H1 (cell line): ENCODE measurements around the gene ACACB. TPM values are rescaled to one million over a fixed set of nuclear protein-coding genes. Genes with fewer than 3 reads are reported as not detected.

Source experiments
- BACH1 ChIP-seq: IDR thresholded peaks from 2 replicates; pipeline ENCODE4 v1.6.1; 2012; ENCODE audit warnings: low read length, improper control_type of control experiment
- CEBPB ChIP-seq: IDR thresholded peaks from 2 replicates; pipeline ENCODE4 v1.6.1; 2012; ENCODE audit warnings: low read depth, low read length
- CHD7 ChIP-seq: fragments of 300-600 bp; sonication (generic); IDR thresholded peaks from 2 replicates; pipeline ENCODE4 v1.7.1; 2012; ENCODE audit warnings: low read length, moderate library complexity, mild to moderate bottlenecking, inconsistent platforms; ENCODE audit not compliant: insufficient replicate concordance
- GTF2F1 ChIP-seq: IDR thresholded peaks from 2 replicates; pipeline ENCODE4 v1.6.1; 2012; ENCODE audit warnings: low read depth, low read length, improper control_type of control experiment, borderline replicate concordance
- RAD21 ChIP-seq, 2 experiments: IDR thresholded peaks in 1 of 2; conservative IDR thresholded peaks in 1 of 2; 2 replicates each; pipeline ENCODE4 v1.6.1; 2011; ENCODE audit warnings: low read depth in 2 of 2, low read length in 2 of 2, improper control_type of control experiment in 1 of 2, inconsistent platforms in 1 of 2, mild to moderate bottlenecking in 1 of 2, moderate library complexity in 1 of 2
- SAP30 ChIP-seq: fragments of 300-600 bp; sonication (generic); IDR thresholded peaks from 2 replicates; pipeline ENCODE4 v1.7.1; 2012; ENCODE audit warnings: low read length, moderate library complexity, mild to moderate bottlenecking, inconsistent platforms; ENCODE audit not compliant: insufficient read depth, insufficient replicate concordance
- TAF1 ChIP-seq: IDR thresholded peaks from 2 replicates; pipeline ENCODE4 v1.6.1; 2011; ENCODE audit warnings: mild to moderate bottlenecking, low read depth, low read length
- polyA plus RNA-seq, 7 experiments: library from polyadenylated mRNA; depleted of rRNA in 3 of 7; stranded (reverse) in 5 of 7; unstranded in 2 of 7; fragments of >200 nt in 5 of 7; fragments of 200-250 nt in 2 of 7; gene quantifications; 1 replicate in 5 of 7; 2 replicates in 1 of 7; 4 replicates in 1 of 7; pipeline versions ENCODE4 v1.2.1 to v1.2.3, GENCODE V29; 2011 to 2013; ENCODE audit warnings: missing spikeins in 2 of 7, mixed read lengths in 2 of 7
- total RNA-seq: library from RNA; stranded (reverse); fragmentation: NEBNext Ultra II Directional; extraction: Animal tissue kit (Norgen Biotek cat#: 25700); gene quantifications from 2 replicates; pipeline ENCODE4 v1.2.1, GENCODE V29; 2021

ACACB gene
- total and polyA plus RNA-seq, 2 of the 8 experiments (the other 6 are each of a cell fraction or from before 2014, with no cell fraction given) = 5.8 to 15.3 TPM

GRCh38 chr12:109278912-109279311 is 162.5 kb downstream of the ACACB start (continued):
- no peak for TF ChIP-seq GTF2F1
- TF ChIP-seq CHD7 = no peak
- no peak for TF ChIP-seq SAP30
- no peak for TF ChIP-seq BACH1
- TF ChIP-seq CEBPB = no peak
- TF ChIP-seq RAD21 (IDR thresholded peaks at IDR 0.05 in 1 of 2, conservative IDR thresholded peaks at IDR 0.05 in 1 of 2; ENCODE audit: low read depth in 2 of 2, low read length in 2 of 2) = no peak
- no peak for TF ChIP-seq TAF1
- TF ChIP-seq, all 59 proteins: peak for 0
